ENCODE results near the gene WWC2.

DNA sequence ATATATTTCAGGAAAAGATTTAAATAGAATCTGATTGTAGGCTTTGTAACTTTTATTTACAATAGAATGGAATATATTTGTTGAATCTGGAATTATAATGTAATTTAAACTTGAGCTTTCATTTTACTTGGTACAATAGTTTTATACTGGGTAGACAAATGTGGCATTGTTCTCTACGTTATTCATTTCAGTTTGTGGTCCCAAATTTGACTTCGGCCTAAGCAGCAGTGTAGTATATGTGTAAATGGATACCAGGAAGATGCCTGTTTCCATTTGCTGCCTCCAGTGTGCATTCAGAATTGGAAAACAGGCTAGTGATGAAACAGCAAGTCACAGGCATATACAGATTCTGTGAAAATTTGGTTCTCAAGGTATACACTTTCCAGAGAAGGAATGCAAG is 143.2 kb downstream of the WWC2 start:
- TF ChIP-seq, protein P1, sequence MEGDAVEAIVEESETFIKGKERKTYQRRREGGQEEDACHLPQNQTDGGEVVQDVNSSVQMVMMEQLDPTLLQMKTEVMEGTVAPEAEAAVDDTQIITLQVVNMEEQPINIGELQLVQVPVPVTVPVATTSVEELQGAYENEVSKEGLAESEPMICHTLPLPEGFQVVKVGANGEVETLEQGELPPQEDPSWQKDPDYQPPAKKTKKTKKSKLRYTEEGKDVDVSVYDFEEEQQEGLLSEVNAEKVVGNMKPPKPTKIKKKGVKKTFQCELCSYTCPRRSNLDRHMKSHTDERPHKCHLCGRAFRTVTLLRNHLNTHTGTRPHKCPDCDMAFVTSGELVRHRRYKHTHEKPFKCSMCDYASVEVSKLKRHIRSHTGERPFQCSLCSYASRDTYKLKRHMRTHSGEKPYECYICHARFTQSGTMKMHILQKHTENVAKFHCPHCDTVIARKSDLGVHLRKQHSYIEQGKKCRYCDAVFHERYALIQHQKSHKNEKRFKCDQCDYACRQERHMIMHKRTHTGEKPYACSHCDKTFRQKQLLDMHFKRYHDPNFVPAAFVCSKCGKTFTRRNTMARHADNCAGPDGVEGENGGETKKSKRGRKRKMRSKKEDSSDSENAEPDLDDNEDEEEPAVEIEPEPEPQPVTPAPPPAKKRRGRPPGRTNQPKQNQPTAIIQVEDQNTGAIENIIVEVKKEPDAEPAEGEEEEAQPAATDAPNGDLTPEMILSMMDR (IDR thresholded peaks at IDR 0.05) = no peak
- TF ChIP-seq POLR2A (IDR thresholded peaks at IDR 0.05) = no peak
